ENCODE results near the gene PLCD3. TPM values are rescaled to one million over a fixed set of nuclear protein-coding genes. Genes with fewer than 3 reads are reported as not detected.

The PLCD3 gene
- total RNA-seq, 1 donor from 2014 or later: 1.4 TPM

GRCh38 chr17:45147581-45148182 is 15.4 kb upstream of the PLCD3 start:
- H3K27ac Mint-ChIP-seq: peak overlapping the region; percentile 100
- intact Hi-C loops (cut with micrococcal nuclease): loop anchor here (1.0 to 2.0 kb wide), 5 partner anchors 12 to 169 kb away; partner anchors contain the start of genes ACBD4, HEXIM2, MAP3K14 and NMT1
- no peaks in the 10 kb centered on the region for H3K27me3 Mint-ChIP-seq
- DNase-seq: peak; percentile 79
- H3K9me3 Mint-ChIP-seq: no peaks in the 10 kb centered on the region
- TF ChIP-seq, protein P1, sequence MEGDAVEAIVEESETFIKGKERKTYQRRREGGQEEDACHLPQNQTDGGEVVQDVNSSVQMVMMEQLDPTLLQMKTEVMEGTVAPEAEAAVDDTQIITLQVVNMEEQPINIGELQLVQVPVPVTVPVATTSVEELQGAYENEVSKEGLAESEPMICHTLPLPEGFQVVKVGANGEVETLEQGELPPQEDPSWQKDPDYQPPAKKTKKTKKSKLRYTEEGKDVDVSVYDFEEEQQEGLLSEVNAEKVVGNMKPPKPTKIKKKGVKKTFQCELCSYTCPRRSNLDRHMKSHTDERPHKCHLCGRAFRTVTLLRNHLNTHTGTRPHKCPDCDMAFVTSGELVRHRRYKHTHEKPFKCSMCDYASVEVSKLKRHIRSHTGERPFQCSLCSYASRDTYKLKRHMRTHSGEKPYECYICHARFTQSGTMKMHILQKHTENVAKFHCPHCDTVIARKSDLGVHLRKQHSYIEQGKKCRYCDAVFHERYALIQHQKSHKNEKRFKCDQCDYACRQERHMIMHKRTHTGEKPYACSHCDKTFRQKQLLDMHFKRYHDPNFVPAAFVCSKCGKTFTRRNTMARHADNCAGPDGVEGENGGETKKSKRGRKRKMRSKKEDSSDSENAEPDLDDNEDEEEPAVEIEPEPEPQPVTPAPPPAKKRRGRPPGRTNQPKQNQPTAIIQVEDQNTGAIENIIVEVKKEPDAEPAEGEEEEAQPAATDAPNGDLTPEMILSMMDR (IDR thresholded peaks at IDR 0.05): no peak
- CTCF ChIA-PET: interaction anchor here (1.0 to 6.3 kb wide), 4 partner anchors 13 to 84 kb away, joined by 5 to 167 read pairs (median 61); partner anchors contain the start of genes ACBD4, HEXIM2 and PLCD3
- H3K4me3 Mint-ChIP-seq: peak overlapping the region; percentile 96
- peaks cover 66% of the 10 kb centered on the region for H3K4me1 Mint-ChIP-seq
- POLR2A ChIA-PET: interaction anchor here (0.6 to 8.7 kb wide), 31 partner anchors 9 to 262 kb away, joined by 3 to 703 read pairs (median 11); partner anchors contain the start of genes ACBD4, DCAKD, EFTUD2 and FMNL1
- ATAC-seq (ENCODE audit: low read depth): peak; percentile 23
- peaks cover 19% of the 10 kb centered on the region for H3K36me3 Mint-ChIP-seq (ENCODE audit: low read depth)

DNA sequence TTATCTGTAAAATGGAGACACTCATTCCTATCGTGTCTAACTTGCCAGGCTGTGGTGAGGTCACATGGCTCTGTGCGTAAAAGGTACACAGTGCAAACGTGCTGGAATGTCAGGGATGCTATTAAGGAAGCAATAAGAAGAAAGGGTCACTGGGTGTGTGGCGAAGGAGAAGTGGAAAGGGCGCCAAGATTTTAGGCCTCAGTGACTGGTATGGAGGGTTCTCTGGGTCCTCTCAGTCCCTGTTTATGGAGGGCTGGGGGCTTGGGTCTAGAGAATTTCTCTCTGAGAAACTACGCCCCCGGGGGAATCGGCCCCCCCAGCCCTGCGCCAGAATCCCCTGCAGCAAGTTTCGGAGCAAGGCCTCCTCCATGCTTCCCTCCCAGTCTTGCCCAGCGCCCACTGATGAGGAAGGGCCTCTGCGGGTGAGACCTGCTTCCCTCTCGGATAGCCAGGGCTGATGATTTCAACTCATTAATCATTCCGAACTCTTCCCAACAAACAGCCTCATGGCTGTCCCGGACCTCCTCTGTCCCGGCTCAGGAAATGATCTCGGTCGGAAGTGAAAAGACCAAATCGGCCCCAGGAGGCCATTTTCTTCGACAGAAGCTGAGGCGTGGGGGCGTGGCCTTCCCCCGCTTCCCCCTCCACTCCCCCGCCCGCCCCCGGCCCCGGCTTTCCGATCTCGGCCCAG is 14.7 kb upstream of the PLCD3 start:
- TF ChIP-seq, protein P1 (IDR thresholded peaks at IDR 0.05): no peak
- ChIA-PET CTCF (interaction anchor here (1.0 to 6.3 kb wide), 4 partner anchors 12 to 50 kb away, joined by 5 to 167 read pairs (median 64); partner anchors contain the start of genes ACBD4, HEXIM2 and PLCD3), POLR2A (interaction anchor here (0.6 to 8.7 kb wide), 19 partner anchors 10 to 270 kb away, joined by 3 to 703 read pairs (median 17); partner anchors contain the start of genes ACBD4, EFTUD2, FMNL1 and HEXIM2)
- Mint-ChIP-seq H3K4me3 (peak overlapping the region; percentile 96), H3K9me3 (no peaks in the 10 kb centered on the region), H3K27ac (peak overlapping the region; percentile 100), H3K27me3 (no peaks in the 10 kb centered on the region), H3K4me1 (peaks cover 65% of the 10 kb centered on the region), H3K36me3 (ENCODE audit: low read depth) (peaks cover 19% of the 10 kb centered on the region)
- DNase-seq (no peak), ATAC-seq (ENCODE audit: low read depth) (peak; percentile 7)
- intact Hi-C loops (cut with micrococcal nuclease): no loop called here

GRCh38 chr17:45146592-45146889 is 14.2 kb upstream of the PLCD3 start:
- no peaks in the 10 kb centered on the region for H3K27me3 Mint-ChIP-seq
- H3K4me3 Mint-ChIP-seq: peak overlapping the region; percentile 96
- H3K9me3 Mint-ChIP-seq: no peaks in the 10 kb centered on the region
- DNase-seq: no peak
- ATAC-seq (ENCODE audit: low read depth): no peak
- POLR2A ChIA-PET: interaction anchor here (0.6 to 8.7 kb wide), 5 partner anchors 10 to 270 kb away, joined by 3 to 703 read pairs (median 46); partner anchors contain the start of genes ACBD4, HEXIM2 and PLCD3
- intact Hi-C loops (cut with micrococcal nuclease): no loop called here
- H3K27ac Mint-ChIP-seq: peak overlapping the region; percentile 100
- TF ChIP-seq, protein P1 (IDR thresholded peaks at IDR 0.05): no peak
- peaks cover 61% of the 10 kb centered on the region for H3K4me1 Mint-ChIP-seq
- CTCF ChIA-PET: interaction anchor here (1.7 kb wide), 1 partner anchor 11 kb away, joined by 15 read pairs; the partner anchor contains the start of gene ACBD4
- H3K36me3 Mint-ChIP-seq (ENCODE audit: low read depth): peaks cover 18% of the 10 kb centered on the region

DNA sequence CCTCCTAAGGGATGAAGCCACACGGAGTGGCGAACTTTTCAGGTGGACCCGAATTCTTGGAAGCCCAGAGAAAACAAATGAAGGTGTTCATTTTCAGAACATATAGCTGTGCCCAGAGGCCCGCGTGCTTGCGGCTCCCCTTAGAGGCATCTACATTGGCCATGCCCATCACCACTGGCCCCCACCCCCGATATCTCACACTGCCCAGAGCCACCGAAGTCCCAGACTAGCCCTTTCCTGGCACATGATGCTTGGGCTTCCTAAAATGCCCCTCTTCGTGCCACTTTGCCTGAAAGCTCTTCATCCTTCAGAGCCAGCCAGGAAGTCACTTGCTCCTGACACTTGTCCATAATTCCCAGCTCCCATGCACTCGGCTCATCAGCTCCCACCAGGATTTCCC is 13.9 kb upstream of the PLCD3 start:
- H3K9me3 Mint-ChIP-seq: no peaks in the 10 kb centered on the region
- DNase-seq (no peak), ATAC-seq (ENCODE audit: low read depth) (no peak)
- no peaks in the 10 kb centered on the region for H3K27me3 Mint-ChIP-seq
- peaks cover 57% of the 10 kb centered on the region for H3K4me1 Mint-ChIP-seq
- H3K4me3 Mint-ChIP-seq: peak overlapping the region; percentile 96
- peaks cover 18% of the 10 kb centered on the region for H3K36me3 Mint-ChIP-seq (ENCODE audit: low read depth)
- peak overlapping the region; percentile 59 for H3K27ac Mint-ChIP-seq
- intact Hi-C loops (cut with micrococcal nuclease): no loop called here
- TF ChIP-seq, protein P1 (IDR thresholded peaks at IDR 0.05): no peak
- ChIA-PET CTCF (interaction anchor here (1.7 kb wide), 1 partner anchor 11 kb away, joined by 15 read pairs; the partner anchor contains the start of gene ACBD4), POLR2A (interaction anchor here (0.6 to 8.7 kb wide), 5 partner anchors 9 to 271 kb away, joined by 3 to 703 read pairs (median 46); partner anchors contain the start of genes ACBD4, HEXIM2 and PLCD3)
